Heart right ventricle (tissue), 16 donors: ENCODE data around the gene ST8SIA6. TPM values are rescaled to one million over a fixed set of nuclear protein-coding genes. Genes with fewer than 3 reads are reported as not detected.

Experiments
- ATAC-seq, 8 donors: fragments of 200-7000 bp; cut with Tn5 transposase; one replicate each; pipeline ENCODE4 v1.9.1; 2020; ENCODE audit warnings: mild to moderate bottlenecking in 8 of 8, moderate library complexity in 8 of 8, moderate number of reproducible peaks in 1 of 8
- DNase-seq, 2 donors: peaks; one replicate each; pipeline ENCODE4 v3.0.0-alpha.2; 2020
- H3K27ac ChIP-seq, 10 donors: fragments of 200-600 bp; sonication (generic) in 2 of 10; one replicate each; pipeline versions ENCODE4 v1.5.0 to v1.8.0; 2020 to 2022; ENCODE audit warnings: mild to moderate bottlenecking in 3 of 10
- H3K27me3 ChIP-seq, 7 donors: fragments of 200-600 bp; one replicate each; pipeline ENCODE4 v1.8.0; 2021 to 2022; ENCODE audit warnings: mild to moderate bottlenecking in 2 of 7
- H3K36me3 ChIP-seq, 9 donors: fragments of 200-600 bp; sonication (generic) in 1 of 9; one replicate each; pipeline versions ENCODE4 v1.5.0 to v1.8.0; 2020 to 2022; ENCODE audit warnings: mild to moderate bottlenecking in 2 of 9
- H3K4me1 ChIP-seq, 9 donors: fragments of 200-600 bp; sonication (generic) in 1 of 9; one replicate each; pipeline versions ENCODE4 v1.5.0 to v1.8.0; 2020 to 2022; ENCODE audit warnings: mild to moderate bottlenecking in 4 of 9
- H3K4me3 ChIP-seq, 10 donors: fragments of 200-600 bp; sonication (generic) in 2 of 10; one replicate each; pipeline versions ENCODE4 v1.5.0 to v1.8.0; 2020 to 2022; ENCODE audit warnings: mild to moderate bottlenecking in 7 of 10, moderate library complexity in 2 of 10
- H3K9me3 ChIP-seq, 11 donors: fragments of 200-600 bp in 10 of 11; sonication (generic) in 2 of 11; one replicate each; pipeline versions ENCODE4 v1.5.0 to v1.8.0; 2013 to 2022; ENCODE audit warnings: mild to moderate bottlenecking in 2 of 11, control low read depth in 1 of 11, moderate library complexity in 1 of 11
- WGBS, 2 donors: extraction: QIAGEN DNeasy Blood & Tissue Kit; methylation state at CpG; one replicate each; pipeline ENCODE4 v1.1.7; 2013; ENCODE audit warnings: inconsistent platforms in 1 of 2; 5-methylcytosine and 5-hydroxymethylcytosine counted together
- intact Hi-C, 10 donors: fragments of 100-400 bp; cut with DNase I; formaldehyde crosslinking; loops; one replicate each; pipeline versions ENCODE4 v1.11.1 to v1.14.2; 2022
- polyA plus RNA-seq, 2 donors: library from polyadenylated mRNA; stranded (reverse); fragments of 200-250 nt; gene quantifications; one replicate each; pipeline ENCODE4 v1.2.3, GENCODE V29; 2013
- total RNA-seq, 10 donors: library from RNA; stranded (reverse); fragmentation: NEBNext Ultra II Directional in 3 of 10; extraction: Animal tissue kit (Norgen Biotek cat#: 25700) in 3 of 10; gene quantifications; one replicate each; pipeline versions ENCODE4 v1.2.1 to v1.2.4, GENCODE V29; 2021 to 2023
- TF ChIP-seq, protein P1 (sequence below), 9 donors: fragments of 200-600 bp; sonication (generic) in 2 of 9; IDR thresholded peaks; one replicate each; pipeline versions ENCODE4 v1.5.0 to v1.8.0; 2021 to 2022; ENCODE audit warnings: antibody characterized with exemption in 9 of 9, mild to moderate bottlenecking in 5 of 9, moderate library complexity in 1 of 9
- donor health status: Arrhythmogenic right ventricular cardiomyopathy.
- donor health status: ischemic (EF 13 %, LVEDD 7.1; RV severe dilation, severe dysfunction).
- donor health status: healthy with polysubstance abuse.
- donor health status: DM: no; HTN: yes; CAD: no.
- donor health status: DM: no; HTN: no; CAD: no.
- donor health status: ischemic (EF 25% LVEDD 6.9; RV normal size, moderate dysfunction).
- donor health status: ischemic (EF 25% LVEDD 5.7; RV mildly dilated, moderate dysfunction).
- donor health status: healthy.
- donor health status: DM: yes; HTN: yes; CAD: no.
- donor health status: Ischemic cardiomyopathy.
- donor health status: ischemic (EF 35%, LVEDD 5.7; RV mildly dilated, moderate dysfunction).
- donor health status: nonischemic (EF 11% LVEDD 7.7; RV severe dilation, severe dysfunction).
- donor health status: DM: yes; HTN: yes; CAD: no.
- donor health status: PGD.
- donor health status: ischemic (EF 29% LVEDD 5.4; RV normal size, mild dysfunction).
- donor health status: nonischemic (EF 23%, LVEDD 6.1; RV moderate dilation, normal function).

Gene ST8SIA6
- total and polyA plus RNA-seq, 12 donors: 1.8 to 12.8 (median 8.1) TPM

DNA sequence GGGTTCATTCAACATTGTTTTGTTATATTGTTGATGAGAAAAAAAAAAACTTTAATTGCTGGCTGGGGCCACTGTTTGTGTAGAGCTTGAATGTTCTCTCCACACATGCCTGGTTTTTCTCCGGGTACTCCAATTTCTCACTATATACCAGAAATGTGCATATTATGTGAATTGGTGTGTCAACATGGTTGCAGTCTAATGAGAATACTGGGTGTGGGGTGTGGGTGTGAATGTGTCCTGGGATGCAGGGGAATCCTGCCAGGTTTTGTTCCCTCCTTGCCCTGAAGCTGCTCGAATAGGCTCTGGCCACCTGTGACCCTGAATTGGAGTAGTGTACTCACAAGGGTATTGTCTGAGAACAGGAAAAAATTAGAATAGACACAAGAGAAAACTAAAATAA lies 145.0 kb downstream of the ST8SIA6 start:
- DNase-seq (no peak), ATAC-seq (no peak)
- TF ChIP-seq, protein P1, sequence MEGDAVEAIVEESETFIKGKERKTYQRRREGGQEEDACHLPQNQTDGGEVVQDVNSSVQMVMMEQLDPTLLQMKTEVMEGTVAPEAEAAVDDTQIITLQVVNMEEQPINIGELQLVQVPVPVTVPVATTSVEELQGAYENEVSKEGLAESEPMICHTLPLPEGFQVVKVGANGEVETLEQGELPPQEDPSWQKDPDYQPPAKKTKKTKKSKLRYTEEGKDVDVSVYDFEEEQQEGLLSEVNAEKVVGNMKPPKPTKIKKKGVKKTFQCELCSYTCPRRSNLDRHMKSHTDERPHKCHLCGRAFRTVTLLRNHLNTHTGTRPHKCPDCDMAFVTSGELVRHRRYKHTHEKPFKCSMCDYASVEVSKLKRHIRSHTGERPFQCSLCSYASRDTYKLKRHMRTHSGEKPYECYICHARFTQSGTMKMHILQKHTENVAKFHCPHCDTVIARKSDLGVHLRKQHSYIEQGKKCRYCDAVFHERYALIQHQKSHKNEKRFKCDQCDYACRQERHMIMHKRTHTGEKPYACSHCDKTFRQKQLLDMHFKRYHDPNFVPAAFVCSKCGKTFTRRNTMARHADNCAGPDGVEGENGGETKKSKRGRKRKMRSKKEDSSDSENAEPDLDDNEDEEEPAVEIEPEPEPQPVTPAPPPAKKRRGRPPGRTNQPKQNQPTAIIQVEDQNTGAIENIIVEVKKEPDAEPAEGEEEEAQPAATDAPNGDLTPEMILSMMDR (IDR thresholded peaks at IDR 0.05): no peak
- 72 to 78% methylated on average over 2 of the region's 2 CpGs for WGBS, 2 donors
- no peaks in the 10 kb centered on the region for H3K27me3 ChIP-seq
- H3K4me3 ChIP-seq: no peak overlapping the region
- no peaks in the 10 kb centered on the region for H3K4me1 ChIP-seq
- no peak overlapping the region for H3K27ac ChIP-seq
- no peaks in the 10 kb centered on the region for H3K9me3 ChIP-seq
- H3K36me3 ChIP-seq: no peaks in the 10 kb centered on the region
- intact Hi-C loops: no loop called here

DNA sequence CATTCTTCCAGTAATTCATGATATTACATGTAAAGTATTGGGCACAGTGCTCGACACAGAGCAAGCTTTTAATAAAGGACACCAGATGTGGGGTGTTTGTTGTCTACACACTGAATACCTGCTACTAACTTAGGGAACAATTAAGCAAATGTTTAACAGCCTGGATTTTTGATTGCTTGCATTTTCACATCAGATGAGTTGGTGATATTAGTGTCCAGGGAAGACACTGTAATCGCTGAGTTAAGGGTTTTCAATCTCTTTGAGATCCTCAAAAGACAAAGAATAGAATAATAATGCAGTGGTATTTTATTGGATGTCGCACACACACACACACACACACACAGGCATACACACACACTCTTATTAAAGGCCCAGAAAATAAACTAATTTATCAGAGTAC lies 147.3 kb downstream of the ST8SIA6 start:
- TF ChIP-seq, protein P1 (IDR thresholded peaks at IDR 0.05): no peak
- Histone ChIP-seq H3K9me3 (no peaks in the 10 kb centered on the region), H3K27ac (no peak overlapping the region), H3K36me3 (no peaks in the 10 kb centered on the region), H3K27me3 (no peaks in the 10 kb centered on the region), H3K4me3 (no peak overlapping the region), H3K4me1 (no peaks in the 10 kb centered on the region)
- WGBS, 2 donors: 67 to 78% methylated on average over 3 of the region's 3 CpGs
- intact Hi-C loops: no loop called here
- ATAC-seq (no peak), DNase-seq (no peak)

DNA sequence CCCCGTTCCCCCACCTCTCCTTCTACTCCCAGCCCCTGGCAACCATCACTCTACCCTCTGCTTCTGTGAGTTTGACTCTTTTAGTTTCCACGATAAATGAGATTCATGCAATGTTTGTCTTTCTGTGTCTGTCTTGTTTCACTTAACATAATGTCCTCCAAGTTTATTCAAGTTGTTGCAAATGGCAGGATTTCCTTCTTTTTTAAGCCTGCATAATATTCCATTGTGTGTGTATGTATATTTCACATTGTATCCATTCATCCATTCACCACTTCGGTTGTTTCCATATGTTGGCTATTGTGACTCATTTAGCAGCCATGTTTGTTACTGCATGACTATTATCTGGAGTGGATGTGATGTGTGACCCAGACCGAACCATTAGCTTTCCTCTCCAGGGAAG lies 162.0 kb downstream of the ST8SIA6 start:
- Histone ChIP-seq H3K4me1 (no peaks in the 10 kb centered on the region), H3K36me3 (no peaks in the 10 kb centered on the region), H3K4me3 (no peak overlapping the region), H3K9me3 (no peaks in the 10 kb centered on the region), H3K27ac (no peak overlapping the region), H3K27me3 (peaks cover 0 to 30% (median 5%) of the 10 kb centered on the region in 7 donors)
- TF ChIP-seq, protein P1 (IDR thresholded peaks at IDR 0.05): no peak
- DNase-seq: no peak
- no peak for ATAC-seq
- WGBS, 2 donors: 67 to 93% methylated on average over 4 of the region's 4 CpGs
- intact Hi-C loops: loop anchor here in 3 of 10 donors (10.0 kb wide), 2 partner anchors 132 to 142 kb away; no protein-coding TSS in a partner anchor

DNA sequence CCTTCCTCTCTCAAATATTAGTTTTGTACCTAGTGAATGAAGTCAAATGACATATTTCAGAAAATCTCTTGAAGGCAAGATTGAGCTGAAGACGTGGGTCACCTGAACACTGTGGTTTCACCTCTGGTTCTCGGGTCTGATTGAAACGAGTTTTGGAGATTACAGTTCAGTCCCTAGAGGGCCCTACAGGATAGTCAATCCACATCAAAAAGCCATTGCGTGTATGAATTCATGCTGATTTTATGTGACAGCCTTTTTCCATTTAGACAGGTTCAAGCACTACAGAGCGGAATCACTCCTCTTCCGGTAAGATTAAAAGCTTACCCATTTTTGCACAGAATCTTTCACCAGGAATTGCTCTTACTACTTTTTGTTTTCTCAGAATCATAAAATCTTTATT lies 164.2 kb downstream of the ST8SIA6 start:
- no peak for DNase-seq
- 46 to 54% methylated on average over 6 of the region's 6 CpGs for WGBS, 2 donors
- intact Hi-C loops: loop anchor here in 4 of 10 donors (2.0 to 10.0 kb wide), 3 partner anchors 135 to 145 kb away; no protein-coding TSS in a partner anchor
- no peak for ATAC-seq
- TF ChIP-seq, protein P1 (IDR thresholded peaks at IDR 0.05): peak in 4 of 9 donors; percentile 22 to 44 (median 30)
- Histone ChIP-seq H3K4me3 (no peak overlapping the region), H3K36me3 (no peaks in the 10 kb centered on the region), H3K4me1 (no peaks in the 10 kb centered on the region), H3K27me3 (peaks cover 0 to 30% (median 5%) of the 10 kb centered on the region in 7 donors), H3K27ac (no peak overlapping the region), H3K9me3 (no peaks in the 10 kb centered on the region)
